ENCODE results near the gene HEMGN. TPM values are rescaled to one million over a fixed set of nuclear protein-coding genes. Genes with fewer than 3 reads are reported as not detected.
"Not testable (repeated sequence)": the region's sequence is repeated elsewhere in the genome, so short reads cannot be mapped to it uniquely, and the experiment has no call there.

HEMGN gene
- total RNA-seq, 1 experiment from 2014 or later = not detected

- Histone ChIP-seq H3K9me3 (replicated peaks) (no peaks in the 10 kb centered on the region), H3K27ac (peak overlapping the region; percentile 16; the same call in 1 of the 2 replicates)
- DNase-seq = peak; percentile 74 to 78
Observed at GRCh38 chr9:97958812-97959511, 21.0 kb upstream of the HEMGN start.

DNA sequence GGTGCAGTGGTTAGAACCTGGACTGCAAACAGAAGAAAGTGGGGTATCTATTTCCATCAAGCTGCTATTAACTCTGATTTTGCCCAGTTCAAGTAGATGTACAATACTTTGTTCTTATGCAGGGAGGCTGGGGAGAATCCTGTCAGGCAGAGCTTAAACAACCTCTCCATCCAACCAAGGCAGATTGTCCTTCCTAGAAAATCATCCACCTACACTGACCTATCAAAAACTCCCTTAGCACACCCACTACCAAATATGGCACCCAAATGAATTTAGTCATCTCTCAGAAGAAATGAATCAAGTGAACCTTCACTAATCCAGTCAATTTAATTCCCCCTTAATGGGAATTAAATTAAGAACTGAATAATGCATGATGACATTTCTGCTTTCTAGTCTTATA lies 18.4 kb upstream of the HEMGN start:
- Histone ChIP-seq H3K4me3 (no peak overlapping the region), H3K4me1 (no peaks in the 10 kb centered on the region; the same call in 1 of the 2 replicates), H3K27me3 (no peaks in the 10 kb centered on the region), H3K36me3 (no peaks in the 10 kb centered on the region), H3K9me3 (replicated peaks) (no peaks in the 10 kb centered on the region), H3K27ac (no peak overlapping the region)
- DNase-seq = no peak

More at GRCh38 chr9:97958812-97959511, 21.0 kb upstream of the HEMGN start:
- Histone ChIP-seq H3K4me1 (no peaks in the 10 kb centered on the region; the same call in 1 of the 2 replicates), H3K27me3 (no peaks in the 10 kb centered on the region; the same call in 1 of the 2 replicates), H3K36me3 (no peaks in the 10 kb centered on the region), H3K4me3 (no peak overlapping the region)

DNA sequence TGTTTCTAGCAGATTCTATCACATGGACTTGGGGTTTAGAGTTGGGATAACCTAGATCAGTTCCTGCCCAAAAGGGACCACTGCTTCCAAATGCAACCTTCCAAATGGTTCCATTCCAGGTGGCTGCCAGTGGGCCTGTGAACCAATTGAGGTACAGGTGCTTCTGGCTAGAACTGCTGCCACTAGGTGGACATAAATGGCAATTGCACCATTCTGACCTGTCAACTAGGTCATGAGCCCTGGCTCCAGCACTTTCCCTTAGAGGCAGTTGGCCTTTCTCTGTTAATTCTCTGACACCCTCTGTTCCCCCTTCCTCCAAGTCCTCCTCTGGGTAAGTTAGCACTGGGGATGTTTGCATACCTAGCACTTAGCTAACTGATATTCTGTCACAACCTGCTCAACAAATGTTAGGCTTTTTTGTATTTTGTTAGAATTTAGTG lies 16.6 kb upstream of the HEMGN start:
- Histone ChIP-seq H3K4me3 (no peak overlapping the region), H3K27ac (no peak overlapping the region), H3K36me3 (no peaks in the 10 kb centered on the region), H3K9me3 (replicated peaks) (no peaks in the 10 kb centered on the region; the same call in 1 of the 2 replicates), H3K4me1 (no peaks in the 10 kb centered on the region; the same call in 1 of the 2 replicates), H3K27me3 (no peaks in the 10 kb centered on the region)
- peak; percentile 13 to 49 for DNase-seq

DNA sequence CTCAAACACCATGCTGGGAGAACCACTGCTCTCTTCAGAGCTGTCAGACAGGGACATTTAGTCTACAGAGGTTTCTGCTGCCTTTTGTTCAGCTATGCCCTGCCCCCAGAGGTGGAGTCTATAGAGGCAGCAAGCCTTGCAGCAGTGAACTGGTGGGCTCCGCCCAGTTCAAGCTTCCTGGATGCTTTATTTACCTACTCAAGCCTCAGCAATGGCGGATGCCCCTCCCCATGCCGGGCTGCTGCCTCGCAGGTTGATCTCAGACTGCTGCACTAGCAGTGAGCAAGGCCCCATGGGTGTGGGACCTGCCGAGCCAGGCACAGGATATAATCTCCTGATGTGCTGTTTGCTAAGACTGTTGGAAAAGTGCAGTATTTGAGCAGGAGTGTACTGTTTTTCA lies 12.9 kb upstream of the HEMGN start:
- H3K27ac ChIP-seq; H3K9me3 ChIP-seq (replicated peaks); H3K27me3 ChIP-seq; H3K36me3 ChIP-seq; H3K4me3 ChIP-seq; DNase-seq; H3K4me1 ChIP-seq: not testable (repeated sequence)

- not testable (repeated sequence) for H3K27ac ChIP-seq; H3K27me3 ChIP-seq; H3K4me3 ChIP-seq; H3K4me1 ChIP-seq; H3K9me3 ChIP-seq (replicated peaks); H3K36me3 ChIP-seq; DNase-seq
Observed at GRCh38 chr9:97947094-97947493, 9.1 kb upstream of the HEMGN start.

DNA sequence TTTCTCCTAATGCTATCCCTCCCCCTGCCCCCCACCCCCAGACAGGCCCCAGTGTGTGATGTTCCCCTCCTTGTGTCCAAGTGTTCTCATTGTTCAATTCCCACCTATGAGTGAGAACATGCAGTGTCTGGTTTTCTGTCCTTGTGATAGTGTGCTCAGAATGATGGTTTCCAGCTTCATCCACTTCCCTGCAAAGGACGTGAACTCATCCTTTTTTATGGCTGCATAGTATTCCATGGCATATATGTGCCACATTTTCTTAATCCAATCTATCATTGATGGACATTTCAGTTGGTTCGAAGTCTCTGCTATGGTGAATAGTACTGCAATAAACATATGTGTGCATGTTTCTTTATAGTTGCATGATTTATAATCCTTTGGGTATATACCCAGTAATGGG lies 7.5 kb upstream of the HEMGN start:
- not testable (repeated sequence) for H3K4me1 ChIP-seq; H3K9me3 ChIP-seq (replicated peaks); H3K27ac ChIP-seq; H3K4me3 ChIP-seq; H3K36me3 ChIP-seq; DNase-seq
- peaks cover 11% of the 10 kb centered on the region; the same call in 1 of the 2 replicates for H3K27me3 ChIP-seq

DNA sequence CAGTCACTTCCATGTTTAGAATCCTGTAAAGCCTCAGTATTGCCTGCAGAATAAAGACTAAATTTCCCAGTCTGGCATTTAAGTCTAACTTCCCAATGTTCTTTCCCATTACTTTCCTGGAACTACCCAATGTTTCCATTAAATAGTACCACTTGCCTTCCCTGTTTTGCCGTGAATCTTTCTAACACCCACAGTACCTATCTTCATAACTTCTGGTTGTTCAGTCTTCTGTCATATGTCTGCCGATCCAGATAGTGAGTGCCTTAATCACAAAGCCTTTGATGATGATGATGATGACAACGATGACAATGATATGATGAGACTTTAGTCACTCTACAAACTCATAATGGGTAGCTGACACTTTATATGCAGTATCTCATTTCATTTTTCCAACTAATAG lies 6.6 kb upstream of the HEMGN start:
- no peak for DNase-seq
- Histone ChIP-seq H3K9me3 (replicated peaks) (peaks cover 7% of the 10 kb centered on the region; the same call in 1 of the 2 replicates), H3K27me3 (peaks cover 19% of the 10 kb centered on the region; the same call in 1 of the 2 replicates)

DNA sequence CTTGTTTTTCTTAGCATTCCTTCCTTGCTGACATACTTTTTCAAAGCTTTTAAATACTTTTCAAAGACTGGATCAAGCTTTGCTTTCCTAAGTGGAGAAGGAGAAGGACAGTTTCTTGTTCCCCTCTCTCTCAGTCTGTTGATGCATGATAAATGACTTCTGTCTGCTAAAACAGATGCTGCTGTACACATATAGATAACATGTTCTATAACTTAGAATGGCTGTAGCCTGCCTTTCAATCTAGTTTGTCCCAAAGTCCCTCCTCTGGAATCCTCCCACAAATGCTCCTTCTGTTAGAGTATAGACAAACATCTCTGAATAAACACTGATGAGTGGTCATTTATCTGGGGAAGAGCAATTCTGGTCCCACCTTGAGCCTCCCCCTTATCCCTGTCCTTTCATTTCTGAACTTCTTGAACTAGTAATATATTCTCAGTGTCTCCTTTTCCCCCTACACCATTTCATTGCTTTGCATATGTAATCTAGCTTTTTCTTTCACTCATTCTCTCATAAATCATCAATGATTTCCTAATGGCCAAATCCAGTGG lies 5.4 kb upstream of the HEMGN start:
- H3K36me3 ChIP-seq = no peaks in the 10 kb centered on the region
- peaks cover 3% of the 10 kb centered on the region; the same call in 1 of the 2 replicates for H3K9me3 ChIP-seq (replicated peaks)
- no peak overlapping the region for H3K27ac ChIP-seq
- H3K4me3 ChIP-seq = no peak overlapping the region
- H3K4me1 ChIP-seq = no peaks in the 10 kb centered on the region
- peaks cover 27% of the 10 kb centered on the region; the same call in 1 of the 2 replicates for H3K27me3 ChIP-seq
- DNase-seq = no peak

More for the DNA sequence above, 6.6 kb upstream of the HEMGN start:
- Histone ChIP-seq H3K36me3 (no peaks in the 10 kb centered on the region), H3K4me1 (no peaks in the 10 kb centered on the region), H3K4me3 (no peak overlapping the region), H3K27ac (no peak overlapping the region)

- H3K27ac ChIP-seq = no peak overlapping the region
- no peaks in the 10 kb centered on the region for H3K4me1 ChIP-seq
- H3K9me3 ChIP-seq (replicated peaks) = peaks cover 3% of the 10 kb centered on the region; the same call in 1 of the 2 replicates
- no peak for DNase-seq
- H3K36me3 ChIP-seq = no peaks in the 10 kb centered on the region
- no peak overlapping the region for H3K4me3 ChIP-seq
- peaks cover 27% of the 10 kb centered on the region; the same call in 1 of the 2 replicates for H3K27me3 ChIP-seq
Observed at GRCh38 chr9:97941323-97941722, 3.4 kb upstream of the HEMGN start.

DNA sequence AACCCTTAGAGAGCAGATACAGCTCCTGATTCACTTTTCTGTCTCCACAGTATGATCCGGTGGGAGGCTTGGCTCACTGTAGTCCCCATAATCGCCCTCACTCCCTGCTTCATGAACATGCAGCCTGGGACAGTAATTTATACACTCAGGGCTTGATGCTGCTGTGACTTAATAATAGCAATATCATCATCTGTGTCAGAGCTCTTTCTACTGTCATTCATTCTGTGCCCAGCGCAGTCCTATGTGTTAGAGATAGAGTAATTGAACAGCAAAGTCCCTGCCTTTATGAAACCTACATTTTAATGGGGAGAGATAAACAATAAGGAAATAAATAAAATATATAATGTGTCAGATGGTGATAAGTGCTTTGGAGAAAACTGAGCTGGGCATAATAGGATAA lies 2.8 kb upstream of the HEMGN start:
- H3K36me3 ChIP-seq = no peaks in the 10 kb centered on the region
- no peak overlapping the region for H3K4me3 ChIP-seq
- H3K27me3 ChIP-seq = peaks cover 30% of the 10 kb centered on the region; the same call in 1 of the 2 replicates
- H3K4me1 ChIP-seq = no peaks in the 10 kb centered on the region
- H3K9me3 ChIP-seq (replicated peaks) = 0 out of 2 replicates have a peak, but pooled peaks cover 1% of the 10 kb centered on the region
- DNase-seq = no peak
- no peak overlapping the region for H3K27ac ChIP-seq

GRCh38 chr9:97940233-97940632 lies 2.3 kb upstream of the HEMGN start:
- H3K27me3 ChIP-seq = peaks cover 33% of the 10 kb centered on the region
- H3K36me3 ChIP-seq = no peaks in the 10 kb centered on the region
- H3K4me1 ChIP-seq = no peaks in the 10 kb centered on the region
- H3K27ac ChIP-seq = no peak overlapping the region
- DNase-seq = no peak
- no peaks in the 10 kb centered on the region for H3K9me3 ChIP-seq (replicated peaks)
- no peak overlapping the region for H3K4me3 ChIP-seq

GRCh38 chr9:97936998-97937397 lies 974 bp downstream of the HEMGN start:
- Histone ChIP-seq H3K36me3 (no peaks in the 10 kb centered on the region), H3K27me3 (peaks cover 41% of the 10 kb centered on the region), H3K4me1 (no peaks in the 10 kb centered on the region), H3K27ac (no peak overlapping the region), H3K9me3 (replicated peaks) (no peaks in the 10 kb centered on the region), H3K4me3 (no peak overlapping the region)
- no peak for DNase-seq

GRCh38 chr9:97935276-97935675 lies 2.7 kb downstream of the HEMGN start:
- Histone ChIP-seq H3K9me3 (replicated peaks) (no peaks in the 10 kb centered on the region), H3K4me1 (no peaks in the 10 kb centered on the region), H3K4me3 (no peak overlapping the region), H3K27ac (no peak overlapping the region), H3K36me3 (no peaks in the 10 kb centered on the region), H3K27me3 (peaks cover 32% of the 10 kb centered on the region)
- DNase-seq = no peak

DNA sequence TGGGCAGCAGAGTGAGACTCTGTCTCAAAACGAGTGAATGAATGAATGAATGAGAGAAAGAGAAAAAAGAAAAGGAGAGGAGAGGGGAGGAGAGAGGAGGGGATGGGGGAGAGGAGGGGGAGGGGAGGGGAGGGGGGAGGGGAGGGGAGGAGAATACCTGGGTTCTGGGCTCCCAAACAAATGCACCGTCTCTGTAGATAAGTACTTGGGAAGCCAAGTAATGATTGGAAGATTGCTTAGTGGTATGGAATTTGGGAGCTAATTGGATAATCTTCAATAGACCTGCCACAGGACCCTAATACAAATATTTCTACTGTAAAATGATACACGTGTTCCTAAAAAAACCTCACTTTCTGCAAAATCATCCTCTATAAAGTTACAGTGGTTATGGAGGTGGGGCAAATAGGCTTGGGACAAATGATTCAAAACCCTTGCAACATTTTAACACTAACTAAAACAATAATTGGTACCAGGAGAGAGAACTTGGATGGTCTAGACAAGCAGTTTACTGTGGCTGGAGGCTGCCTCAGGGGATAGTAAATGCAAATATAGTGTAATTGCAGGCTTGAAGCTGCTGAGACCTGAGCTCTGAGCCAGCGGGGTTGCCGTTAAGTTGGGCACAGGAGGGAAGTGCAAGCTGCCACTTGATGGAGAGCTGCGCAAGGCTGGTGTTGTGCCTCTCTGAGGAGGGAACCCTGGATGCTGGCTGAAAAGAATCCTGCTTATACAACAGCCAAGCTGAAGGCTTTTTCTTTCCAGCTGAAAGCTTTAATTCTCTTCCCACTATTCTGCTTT lies 3.5 kb downstream of the HEMGN start:
- H3K27me3 ChIP-seq = peaks cover 27% of the 10 kb centered on the region

More for the DNA sequence above, 3.5 kb downstream of the HEMGN start:
- no peak for DNase-seq
- Histone ChIP-seq H3K27ac (no peak overlapping the region), H3K4me3 (no peak overlapping the region), H3K36me3 (no peaks in the 10 kb centered on the region), H3K9me3 (replicated peaks) (no peaks in the 10 kb centered on the region), H3K4me1 (no peaks in the 10 kb centered on the region)

All from SJCRH30 (cell line).